AG04450 (cell line): ENCODE measurements around the gene TBKBP1. TPM values are rescaled to one million over a fixed set of nuclear protein-coding genes. Genes with fewer than 3 reads are reported as not detected.

ENCODE experiments used
- CTCF ChIA-PET: fragments of 300-600, 350-600 bp; formaldehyde crosslinking; extraction: SDS; loops from one replicate; lab custom pipeline; 2022; ENCODE audit warnings: antibody characterized with exemption, inconsistent platforms; lab: Charles Lee
- POLR2A ChIA-PET: fragments of 350-600 bp; formaldehyde crosslinking; extraction: SDS; loops from one replicate; lab custom pipeline; 2021; ENCODE audit warnings: antibody characterized with exemption, inconsistent platforms; lab: Yijun Ruan, JAX
- DNase-seq: peaks from one replicate; pipeline ENCODE4 v3.0.0-alpha.2; 2011; ENCODE audit warnings: low read depth, low spot score
- H3K27ac ChIP-seq: one replicate; pipeline ENCODE4 v1.5.1; 2012; ENCODE audit warnings: low read depth, low read length, control low read depth
- H3K27me3 ChIP-seq: one replicate; pipeline ENCODE4 v1.6.0; 2012; ENCODE audit warnings: low read length; ENCODE audit not compliant: control insufficient read depth, insufficient read depth
- H3K4me3 ChIP-seq: 2 replicates; pipeline ENCODE4 v1.5.1; 2011; ENCODE audit warnings: mild to moderate bottlenecking, low read depth, low read length, control low read depth
- H3K9me3 ChIP-seq: 2 replicates; pipeline ENCODE4 v1.5.1; 2012; ENCODE audit warnings: low read length; ENCODE audit not compliant: control insufficient read depth, insufficient read depth
- polyA plus RNA-seq: library from polyadenylated mRNA; depleted of rRNA; stranded (reverse); fragments of >200 nt; gene quantifications from 2 replicates; pipeline ENCODE4 v1.2.3, GENCODE V29; 2011
- TF ChIP-seq, protein P1 (sequence below): IDR thresholded peaks from 2 replicates; pipeline ENCODE4 v1.5.1; 2011; ENCODE audit warnings: low read depth, low read length, control low read depth, inconsistent platforms

The TBKBP1 gene
- polyA plus RNA-seq, 1 experiment, result 4.8 TPM

- POLR2A ChIA-PET, result no interaction called here
- TF ChIP-seq, protein P1, sequence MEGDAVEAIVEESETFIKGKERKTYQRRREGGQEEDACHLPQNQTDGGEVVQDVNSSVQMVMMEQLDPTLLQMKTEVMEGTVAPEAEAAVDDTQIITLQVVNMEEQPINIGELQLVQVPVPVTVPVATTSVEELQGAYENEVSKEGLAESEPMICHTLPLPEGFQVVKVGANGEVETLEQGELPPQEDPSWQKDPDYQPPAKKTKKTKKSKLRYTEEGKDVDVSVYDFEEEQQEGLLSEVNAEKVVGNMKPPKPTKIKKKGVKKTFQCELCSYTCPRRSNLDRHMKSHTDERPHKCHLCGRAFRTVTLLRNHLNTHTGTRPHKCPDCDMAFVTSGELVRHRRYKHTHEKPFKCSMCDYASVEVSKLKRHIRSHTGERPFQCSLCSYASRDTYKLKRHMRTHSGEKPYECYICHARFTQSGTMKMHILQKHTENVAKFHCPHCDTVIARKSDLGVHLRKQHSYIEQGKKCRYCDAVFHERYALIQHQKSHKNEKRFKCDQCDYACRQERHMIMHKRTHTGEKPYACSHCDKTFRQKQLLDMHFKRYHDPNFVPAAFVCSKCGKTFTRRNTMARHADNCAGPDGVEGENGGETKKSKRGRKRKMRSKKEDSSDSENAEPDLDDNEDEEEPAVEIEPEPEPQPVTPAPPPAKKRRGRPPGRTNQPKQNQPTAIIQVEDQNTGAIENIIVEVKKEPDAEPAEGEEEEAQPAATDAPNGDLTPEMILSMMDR, result no peak
- Histone ChIP-seq H3K27ac (no peak overlapping the region), H3K9me3 (no peaks in the 10 kb centered on the region), H3K4me3 (no peak overlapping the region), H3K27me3 (peaks cover 61% of the 10 kb centered on the region)
- CTCF ChIA-PET, result no interaction called here
- no peak for DNase-seq
Observed at GRCh38 chr17:47733674-47734410, 39.9 kb downstream of the TBKBP1 start.

GRCh38 chr17:47735139-47735464 lies 41.1 kb downstream of the TBKBP1 start:
- Histone ChIP-seq H3K4me3 (no peak overlapping the region), H3K9me3 (no peaks in the 10 kb centered on the region), H3K27me3 (peaks cover 53% of the 10 kb centered on the region), H3K27ac (no peak overlapping the region)
- ChIA-PET CTCF (no interaction called here), POLR2A (no interaction called here)
- TF ChIP-seq, protein P1, result no peak
- DNase-seq, result no peak

DNA sequence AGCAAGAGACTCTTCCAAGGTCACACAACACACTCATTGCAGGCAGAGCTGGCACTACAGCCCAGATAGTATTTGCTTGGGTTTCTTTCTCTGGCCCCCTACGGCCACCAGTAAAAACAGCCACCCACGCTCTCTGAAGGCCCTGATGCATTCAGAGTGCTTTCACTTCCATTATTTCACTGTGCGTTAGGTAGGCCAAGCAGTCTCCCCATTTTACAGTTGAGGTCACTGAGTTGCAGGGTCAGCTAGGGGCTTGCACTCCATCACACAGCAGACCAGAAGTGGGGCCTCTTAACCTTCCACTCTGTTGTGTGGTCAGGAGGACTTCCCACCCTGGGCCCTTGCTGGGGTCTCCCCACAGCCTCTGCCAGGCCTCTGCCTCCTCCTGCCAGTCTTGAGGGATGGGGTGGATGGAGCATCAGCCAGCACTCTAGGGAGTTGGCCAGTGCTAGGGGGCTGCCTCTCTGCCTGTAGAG lies 41.6 kb downstream of the TBKBP1 start:
- ChIA-PET POLR2A (no interaction called here), CTCF (no interaction called here)
- DNase-seq, result no peak

GRCh38 chr17:47736501-47737495 lies 42.8 kb downstream of the TBKBP1 start:
- no peaks in the 10 kb centered on the region for H3K9me3 ChIP-seq
- ChIA-PET CTCF (interaction anchor here (0.7 to 1.6 kb wide), 2 partner anchors 9 to 35 kb away, joined by 3 read pairs; no protein-coding TSS in a partner anchor), POLR2A (no interaction called here)
- H3K4me3 ChIP-seq, result no peak overlapping the region
- H3K27me3 ChIP-seq, result peaks cover 51% of the 10 kb centered on the region
- no peak for DNase-seq
- no peak overlapping the region for H3K27ac ChIP-seq
- TF ChIP-seq, protein P1, result no peak

More for the DNA sequence above, 41.6 kb downstream of the TBKBP1 start:
- Histone ChIP-seq H3K27me3 (peaks cover 53% of the 10 kb centered on the region), H3K27ac (no peak overlapping the region), H3K9me3 (no peaks in the 10 kb centered on the region), H3K4me3 (no peak overlapping the region)
- TF ChIP-seq, protein P1, result no peak
